HG02798 (cell line): ENCODE results near the gene GPM6B.

Source experiments
- ATAC-seq: cut with Tn5 transposase; IDR thresholded peaks from one replicate; pipeline ENCODE4 v1.9.1; 2021; ENCODE audit warnings: mild to moderate bottlenecking; ENCODE audit not compliant: unreplicated experiment, poor library complexity

GPM6B gene

DNA sequence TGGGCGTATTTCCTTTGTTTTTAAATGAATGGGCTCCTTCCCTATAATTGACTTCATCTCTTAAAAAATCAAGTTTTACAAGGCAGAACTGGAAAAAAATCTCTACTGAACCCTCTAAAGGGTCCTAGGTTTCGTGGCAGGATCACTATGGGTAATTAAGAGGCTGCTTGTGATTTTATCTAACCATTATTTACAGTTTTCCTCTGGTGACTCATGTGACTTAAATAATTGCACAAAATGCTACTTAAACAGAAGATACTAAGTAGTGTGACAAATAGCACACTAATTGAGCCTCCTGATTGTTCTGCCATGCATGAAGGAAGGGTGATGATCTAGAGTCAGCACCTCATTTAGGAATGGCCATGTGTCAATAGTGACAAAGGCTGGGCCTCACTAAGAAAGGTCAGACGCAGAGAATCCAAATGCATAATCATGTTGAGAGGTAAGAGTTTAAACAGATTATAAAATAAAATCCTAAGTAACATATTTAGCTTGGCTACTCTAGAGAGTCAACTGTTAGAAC is 46.8 kb downstream of the GPM6B start:
- no peak for ATAC-seq

GRCh38 chrX:13768939-13769338 is 48.0 kb downstream of the GPM6B start:
- ATAC-seq = no peak

- ATAC-seq = no peak
These were observed 52.1 kb downstream of the GPM6B start for GRCh38 chrX:13764765-13765164.

- no peak for ATAC-seq
These were observed 52.6 kb downstream of the GPM6B start for GRCh38 chrX:13764281-13764680.

DNA sequence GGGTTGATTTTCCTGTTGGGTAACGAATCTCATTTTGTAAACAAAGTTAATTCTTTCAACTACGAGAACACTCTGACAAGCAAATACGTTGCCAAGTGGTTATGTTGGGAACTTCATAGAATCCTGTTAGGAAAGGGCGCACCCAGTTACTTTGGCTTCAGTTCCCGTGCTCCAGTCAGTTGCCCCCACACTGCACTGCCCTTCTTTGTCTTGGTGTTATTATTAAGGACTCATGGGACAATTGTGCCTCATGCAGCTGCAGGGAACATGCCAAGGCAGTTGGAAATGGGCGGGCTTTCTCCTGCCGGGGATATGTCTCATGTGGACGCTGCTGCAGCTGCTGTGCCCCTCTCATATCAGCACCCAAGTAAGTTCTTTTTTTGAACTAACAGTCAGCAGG is 53.4 kb downstream of the GPM6B start:
- no peak for ATAC-seq

- peak; percentile 62 for ATAC-seq
These were observed 55.1 kb downstream of the GPM6B start for GRCh38 chrX:13761606-13762414.

DNA sequence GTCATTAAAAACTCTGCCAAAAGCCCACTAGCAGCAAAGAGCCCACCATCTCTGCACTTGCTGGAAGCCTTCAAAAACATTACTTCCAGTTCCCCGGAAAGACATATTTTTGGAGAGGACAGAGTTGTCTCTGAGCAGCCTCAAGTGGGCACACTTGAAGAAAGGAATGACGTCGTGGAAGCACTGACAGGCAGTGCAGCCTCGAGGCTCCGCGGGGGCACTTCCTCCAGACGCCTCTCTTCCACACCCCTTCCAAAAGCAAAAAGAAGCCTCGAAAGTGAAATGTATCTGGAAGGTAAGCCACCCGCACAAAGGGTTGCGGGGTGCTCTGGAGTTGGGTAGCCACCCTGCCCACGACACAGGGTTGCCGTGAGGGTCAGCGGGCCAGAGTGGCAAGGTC is 56.5 kb downstream of the GPM6B start:
- ATAC-seq = no peak

DNA sequence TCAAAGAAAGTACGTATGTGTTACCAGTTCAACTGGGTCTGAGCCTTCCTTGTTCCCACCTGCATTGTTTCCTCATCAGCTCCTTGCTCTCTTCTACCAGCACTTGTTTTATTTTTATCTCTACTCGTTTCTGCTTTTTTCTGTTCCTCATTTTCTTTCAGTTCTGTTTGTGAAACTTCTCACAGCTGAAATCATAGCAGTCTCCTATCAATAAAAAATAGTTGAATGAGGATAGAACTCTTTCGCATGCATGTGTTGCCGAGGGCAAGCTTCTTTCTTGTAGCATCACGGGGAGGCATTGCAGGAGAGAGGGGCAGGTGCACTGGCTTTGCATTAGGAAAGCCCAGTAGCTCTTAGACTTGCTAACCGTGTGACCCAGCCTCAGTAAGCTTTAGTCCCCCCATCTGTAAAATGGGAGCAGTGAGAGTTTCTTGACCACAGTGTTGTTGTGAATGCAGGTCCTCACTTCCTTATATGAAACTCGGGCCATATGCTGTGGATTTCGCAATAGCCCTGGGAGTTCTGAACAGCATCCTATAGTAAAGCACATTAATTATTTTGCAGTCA is 57.7 kb downstream of the GPM6B start:
- ATAC-seq = peak; percentile 72

DNA sequence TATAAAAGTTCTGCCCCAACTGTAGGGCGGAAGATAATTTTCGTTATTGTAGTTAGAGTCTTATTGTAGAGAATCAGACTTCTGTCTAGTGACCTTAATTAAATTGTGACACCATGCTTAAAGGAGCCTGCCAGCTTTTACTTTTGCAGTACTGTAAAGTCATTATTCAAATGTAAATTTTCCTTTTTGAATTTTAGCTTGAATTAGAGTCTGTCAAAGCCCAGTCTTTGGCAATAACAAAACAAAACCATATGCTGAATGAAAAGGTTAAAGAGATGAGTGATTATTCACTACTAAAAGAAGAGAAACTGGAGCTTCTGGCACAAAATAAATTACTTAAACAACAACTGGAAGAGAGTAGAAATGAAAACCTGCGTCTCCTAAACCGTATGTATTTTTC is 60.5 kb downstream of the GPM6B start:
- ATAC-seq = no peak

DNA sequence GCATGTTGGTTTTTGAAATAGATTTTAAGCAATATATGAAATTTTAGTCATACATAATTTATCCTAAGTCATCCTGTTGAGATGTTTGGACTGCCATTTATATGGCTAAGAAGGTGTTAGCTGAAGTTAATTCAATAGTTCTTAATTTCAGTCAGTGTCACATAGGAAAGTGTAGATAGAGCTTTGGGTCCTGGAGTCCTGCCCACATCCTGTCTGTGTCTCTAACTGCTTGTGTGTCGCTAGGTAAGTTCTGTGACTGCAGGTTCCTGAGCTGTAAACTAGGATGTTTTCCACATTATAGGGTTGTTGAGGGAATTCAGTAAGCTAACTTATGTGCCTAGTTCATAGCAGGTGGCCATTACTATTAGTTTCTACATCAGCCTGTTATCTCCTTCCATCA is 61.6 kb downstream of the GPM6B start:
- ATAC-seq = no peak

DNA sequence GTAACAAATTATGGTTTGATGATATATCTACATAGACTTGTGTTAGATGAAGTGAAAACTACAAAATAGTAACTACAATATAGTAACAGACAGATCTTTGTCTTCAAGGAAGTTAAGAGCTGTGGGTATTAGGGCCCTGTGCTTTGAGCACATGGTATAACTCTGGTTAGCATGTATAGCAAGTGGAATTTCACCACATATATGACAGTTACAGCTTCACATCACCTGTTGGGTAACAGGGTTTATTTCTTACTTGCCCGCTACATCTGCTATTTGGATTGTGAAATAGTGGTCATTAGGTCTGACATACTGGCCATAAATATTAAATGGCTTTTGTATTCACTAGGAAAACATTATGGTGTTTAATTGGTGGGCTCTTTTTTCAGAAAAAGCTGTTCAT is 62.1 kb downstream of the GPM6B start:
- no peak for ATAC-seq

DNA sequence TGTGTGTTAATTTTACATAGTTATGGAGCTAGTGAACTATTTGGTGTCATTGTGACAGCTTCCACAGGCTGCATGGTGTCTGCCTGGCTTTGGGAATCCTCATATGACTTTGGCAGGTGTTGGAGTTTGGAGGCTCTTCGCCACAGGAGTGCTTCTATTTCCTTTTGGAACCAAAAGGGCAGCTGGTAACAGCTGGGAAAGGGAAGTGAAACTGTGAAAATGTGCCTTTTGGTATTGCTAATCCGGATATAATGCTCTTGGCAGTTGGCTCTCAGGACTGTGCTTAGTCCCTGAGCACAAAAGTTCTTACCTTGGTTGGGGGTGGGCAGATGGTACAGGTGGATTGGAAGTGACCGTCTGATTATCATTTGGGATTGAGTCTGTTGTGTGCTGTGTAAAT is 64.2 kb downstream of the GPM6B start:
- ATAC-seq = peak; percentile 68

DNA sequence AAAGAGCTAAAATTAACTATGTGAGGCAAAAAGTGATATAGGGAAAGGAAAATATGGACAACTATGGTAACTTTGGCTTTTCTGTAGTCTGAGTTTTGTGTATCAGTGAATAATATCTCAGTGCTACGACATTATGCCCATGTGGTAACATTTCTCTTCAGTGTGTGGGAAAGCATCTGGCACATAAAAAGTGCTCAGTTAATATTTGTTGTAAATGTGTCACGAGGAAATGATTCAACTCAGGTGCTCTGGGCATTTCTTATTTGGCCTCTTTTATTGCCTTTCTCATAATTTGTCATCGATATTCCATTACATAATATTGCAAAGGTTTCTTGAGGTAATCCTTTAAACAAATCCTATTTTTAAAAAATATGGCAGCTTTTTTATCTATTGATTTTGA is 64.8 kb downstream of the GPM6B start:
- ATAC-seq = no peak

DNA sequence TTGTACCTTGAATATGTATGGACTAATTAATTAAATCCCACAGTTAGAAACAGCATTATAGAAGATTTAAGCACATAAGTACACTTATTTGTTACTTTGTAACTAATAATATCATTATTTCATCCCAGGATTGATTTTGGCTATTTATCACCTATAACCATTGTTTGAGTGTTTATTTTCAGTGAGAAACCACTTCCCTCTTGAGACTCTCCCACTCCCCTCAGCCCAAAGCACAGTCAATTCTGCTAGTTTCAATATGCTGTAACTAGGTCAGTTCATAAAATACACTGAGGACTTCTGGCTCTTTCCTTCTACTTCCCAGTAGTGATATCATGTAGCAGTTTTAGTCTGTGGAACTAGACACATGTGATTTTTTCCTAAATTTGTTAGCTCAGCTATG is 66.1 kb downstream of the GPM6B start:
- no peak for ATAC-seq

DNA sequence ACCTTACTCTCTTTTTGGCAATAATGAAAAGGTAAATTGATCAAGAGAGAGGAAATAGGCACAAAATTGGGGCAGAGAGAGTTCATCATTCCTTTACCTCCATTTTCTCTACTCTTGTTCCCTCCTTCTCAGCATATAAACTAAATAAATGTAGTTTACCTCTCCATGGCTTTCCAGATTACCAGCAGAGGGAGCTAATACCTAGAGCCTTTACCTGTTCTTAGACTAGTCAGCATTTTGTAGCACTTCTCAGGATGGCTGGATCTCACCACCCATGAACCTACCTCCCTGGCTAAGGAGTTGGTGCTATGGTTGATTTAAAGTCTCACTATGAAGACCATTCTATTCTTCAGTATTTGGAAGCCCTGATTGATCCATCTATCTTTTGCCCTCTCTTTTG is 66.7 kb downstream of the GPM6B start:
- ATAC-seq = no peak

DNA sequence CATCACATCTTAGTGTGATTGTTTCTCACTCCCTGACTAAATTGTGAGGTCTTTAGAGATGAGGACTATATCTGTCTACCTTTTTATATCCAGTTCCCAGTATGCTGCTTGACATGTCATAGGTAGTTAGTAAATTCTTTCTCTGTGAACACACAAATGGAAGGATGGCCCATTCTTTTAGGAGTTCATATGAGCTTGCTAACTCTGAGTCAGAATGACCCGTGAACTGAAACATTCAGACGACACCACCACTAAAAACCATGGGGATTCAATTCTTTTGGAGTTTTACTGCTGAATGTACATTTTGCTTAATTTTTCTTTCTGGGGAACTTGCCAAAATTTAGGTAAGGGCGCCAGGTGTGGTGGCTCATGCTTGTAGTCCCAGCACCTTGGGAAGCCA is 68.4 kb downstream of the GPM6B start:
- no peak for ATAC-seq

GRCh38 chrX:13747836-13748235 is 69.1 kb downstream of the GPM6B start:
- no peak for ATAC-seq

GRCh38 chrX:13742397-13743176 is 74.3 kb downstream of the GPM6B start:
- peak; percentile 94 for ATAC-seq

- ATAC-seq = no peak
These were observed 75.2 kb downstream of the GPM6B start for GRCh38 chrX:13741695-13742094.

- ATAC-seq = peak; percentile 95
These were observed 82.4 kb downstream of the GPM6B start, which contains the start of the genes OFD1 and TRAPPC2 for GRCh38 chrX:13734278-13735172. Gene OFD1 (plus strand): TSS chrX:13734748. CDS start chrX:13735072, 324 bp downstream. Gene TRAPPC2 (minus strand): TSS chrX:13734620. CDS start chrX:13719963, 14,657 bp downstream.
